Hepatic stellate cell (primary cell): ENCODE data around the gene IKZF4.
A peak's percentile ranks its signal among the peaks of the same experiment; 100 is the strongest.
"Not testable (repeated sequence)": the region's sequence is repeated elsewhere in the genome, so short reads cannot be mapped to it uniquely, and the experiment has no call there.

Experiments
- DNase-seq: peaks from one replicate; pipeline ENCODE4 v3.0.0; 2011; ENCODE audit warnings: low spot score

IKZF4 gene

DNA sequence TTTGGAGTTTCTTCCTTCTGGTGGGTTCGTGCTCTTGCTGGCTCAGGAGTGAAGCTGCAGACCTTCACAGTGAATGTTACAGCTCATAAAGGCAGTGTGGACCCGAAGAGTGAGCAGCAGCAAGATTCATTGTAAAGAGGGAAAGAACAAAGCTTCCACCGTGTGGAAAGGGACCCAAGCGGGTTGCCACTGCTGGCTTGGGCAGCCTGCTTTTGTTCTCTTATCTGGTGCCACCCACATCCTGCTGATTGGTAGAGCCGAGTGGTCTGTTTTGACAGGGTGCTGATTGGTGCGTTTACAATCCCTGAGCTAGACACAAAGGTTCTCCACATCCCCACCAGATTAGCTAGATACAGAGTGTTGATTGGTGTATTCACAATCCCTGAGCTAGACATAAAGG lies 21.3 kb upstream of the IKZF4 start:
- not testable (repeated sequence) for DNase-seq

DNA sequence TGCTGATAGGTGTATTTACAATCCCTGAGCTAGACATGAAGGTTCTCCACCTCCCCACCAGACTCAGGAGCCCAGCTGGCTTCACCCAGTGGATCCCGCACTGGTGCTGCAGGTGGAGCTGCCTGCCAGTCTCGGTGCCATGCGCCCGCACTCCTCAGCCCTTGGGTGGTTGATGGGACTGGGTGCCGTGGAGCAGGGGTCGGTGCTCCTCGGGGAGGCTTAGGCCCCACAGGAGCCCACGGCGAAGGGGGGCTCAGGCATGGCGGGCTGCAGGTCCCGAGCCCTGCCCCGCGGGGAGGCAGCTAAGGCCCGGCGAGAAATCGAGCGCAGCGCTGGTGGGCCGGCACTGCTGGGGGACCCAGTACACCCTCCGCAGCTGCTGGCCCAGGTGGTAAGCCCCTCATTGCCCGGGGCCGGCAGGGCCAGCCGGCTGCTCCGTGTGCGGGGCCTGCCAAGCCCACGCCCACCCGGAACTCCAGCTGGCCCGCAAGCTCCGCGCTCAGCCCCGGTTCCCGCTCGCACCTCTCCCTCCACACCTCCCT lies 20.8 kb upstream of the IKZF4 start:
- not testable (repeated sequence) for DNase-seq

DNA sequence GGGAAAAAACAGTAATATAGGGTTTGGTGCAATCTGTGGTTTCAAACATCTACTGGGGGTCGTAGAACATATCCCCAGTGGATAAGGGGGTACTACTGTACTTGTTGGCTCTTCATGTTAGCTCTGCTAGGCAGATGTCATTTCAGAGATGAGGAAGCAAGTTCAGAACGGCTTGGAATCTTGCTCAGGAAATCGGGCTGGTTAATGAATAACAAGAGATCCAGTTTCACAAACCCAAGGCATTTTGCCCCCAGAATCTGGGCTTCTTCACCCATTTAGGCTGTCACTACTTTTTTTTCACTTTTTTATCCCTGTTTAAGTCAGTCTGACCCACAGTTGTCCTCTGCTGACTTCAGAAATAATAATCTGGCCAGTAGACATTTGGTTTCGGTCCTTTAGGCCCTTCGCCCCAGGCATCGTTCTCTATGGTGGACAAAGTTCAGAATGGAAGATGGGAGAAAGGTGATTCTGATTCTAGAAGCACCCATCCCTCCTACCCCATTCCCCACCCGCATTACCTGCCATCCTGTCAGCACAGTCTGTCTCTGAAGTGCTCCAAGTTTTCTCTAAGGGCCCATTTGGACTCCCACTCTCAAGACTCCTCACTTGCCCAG lies 19.2 kb upstream of the IKZF4 start:
- no peak for DNase-seq

DNA sequence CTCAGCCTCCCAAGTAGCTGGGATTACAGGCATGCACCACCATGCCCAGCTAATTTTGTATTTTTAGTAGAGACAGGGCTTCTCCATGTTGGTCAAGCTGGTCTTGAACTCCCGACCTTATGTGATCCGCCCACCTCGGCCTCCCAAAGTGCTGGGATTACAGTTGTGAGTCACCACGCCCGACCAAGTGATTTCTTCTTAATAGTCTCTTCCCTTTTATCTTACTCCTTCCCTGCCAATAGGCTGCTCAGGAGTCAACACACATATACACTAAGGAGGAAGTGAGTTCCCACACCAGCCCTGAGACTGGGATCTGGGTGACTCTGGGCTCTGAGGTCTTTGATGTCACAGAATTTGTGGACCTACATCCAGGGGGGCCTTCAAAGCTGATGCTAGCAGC lies 17.5 kb upstream of the IKZF4 start:
- not testable (repeated sequence) for DNase-seq

DNA sequence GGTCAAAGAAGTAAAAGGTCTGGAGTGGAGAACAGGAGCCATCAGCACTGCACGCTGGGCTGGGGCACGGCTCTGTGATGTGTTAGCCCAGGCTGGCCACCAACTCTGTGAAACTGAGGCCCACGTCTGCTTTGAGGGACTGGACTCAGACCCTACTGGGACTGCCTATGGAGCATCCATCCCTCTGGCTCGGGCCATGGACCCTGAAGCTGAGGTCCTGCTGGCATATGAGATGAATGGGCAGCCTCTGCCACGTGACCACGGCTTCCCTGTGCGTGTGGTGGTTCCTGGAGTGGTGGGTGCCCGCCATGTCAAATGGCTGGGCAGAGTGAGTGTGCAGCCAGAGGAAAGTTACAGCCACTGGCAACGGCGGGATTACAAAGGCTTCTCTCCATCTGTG lies 16.6 kb upstream of the IKZF4 start:
- DNase-seq: no peak

DNA sequence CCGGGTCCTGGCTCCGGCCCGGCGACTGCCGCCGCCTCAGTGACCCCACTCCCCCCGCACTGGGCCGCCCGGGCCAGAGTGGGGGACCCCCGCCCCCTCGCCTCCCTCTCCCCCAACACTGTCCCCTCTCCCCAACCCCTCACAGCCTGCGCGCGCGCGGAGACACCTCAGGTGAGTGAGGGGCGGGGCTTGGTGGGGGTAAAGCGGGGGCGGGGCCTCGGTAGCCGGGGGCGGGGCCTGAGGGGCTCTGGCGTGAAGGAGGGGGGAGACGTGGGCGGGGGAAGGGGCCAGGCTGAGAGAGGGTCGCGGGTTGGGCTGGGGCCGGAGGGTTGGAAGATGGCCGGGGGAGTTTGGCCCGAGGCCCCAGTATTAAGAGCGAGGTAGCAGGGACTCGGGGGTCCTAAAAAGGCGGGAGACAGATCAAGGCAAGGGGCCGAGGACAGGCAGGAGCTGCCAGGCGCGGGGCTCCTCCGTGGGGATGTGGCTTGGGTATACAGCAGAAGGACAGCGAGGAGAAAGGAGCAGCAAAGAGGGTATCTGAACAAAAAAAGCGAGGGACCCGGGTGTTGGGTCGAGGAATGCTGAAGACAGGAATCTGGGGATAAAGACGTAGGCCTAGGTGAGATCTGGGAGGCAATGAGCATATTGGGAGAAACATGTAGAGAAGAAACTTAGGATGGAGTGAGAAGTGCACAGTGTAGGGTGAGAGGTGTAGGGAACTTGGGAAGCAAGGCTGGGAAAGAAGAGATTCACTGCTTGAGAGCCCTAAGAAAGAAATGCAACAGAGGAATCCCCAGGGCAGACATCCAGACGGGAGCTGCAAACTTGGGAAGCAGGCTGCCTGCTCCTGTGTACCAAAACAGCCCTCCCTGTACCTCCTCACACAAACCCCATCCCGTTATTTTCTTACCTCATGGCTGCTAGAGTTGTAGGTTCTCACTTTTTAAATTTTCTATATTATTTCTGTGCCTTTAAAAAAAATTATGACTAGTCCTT lies 13.0 kb upstream of the IKZF4 start:
- DNase-seq: peak; percentile 64

DNA sequence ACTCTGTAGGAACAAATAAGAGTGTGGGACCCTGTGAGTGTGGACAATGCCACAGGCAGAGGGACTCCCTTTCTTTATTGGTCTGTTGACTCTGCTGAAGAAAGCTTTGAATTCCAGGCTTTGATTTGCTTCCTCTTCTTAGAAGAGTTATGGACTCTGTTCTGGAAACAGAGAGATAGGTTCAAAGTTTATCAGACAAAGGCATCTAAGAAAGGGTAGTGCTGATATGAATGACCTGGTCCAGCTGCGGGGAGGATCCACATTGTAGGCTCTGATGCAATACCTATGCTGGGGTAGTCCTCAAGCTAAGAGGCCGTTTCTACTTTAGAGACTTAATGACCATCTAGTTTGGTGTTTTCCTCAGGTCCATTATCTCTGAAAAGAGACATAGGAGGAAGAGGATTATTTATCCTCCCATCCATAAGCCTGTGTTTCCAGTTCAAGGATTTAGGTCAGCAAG lies 10.7 kb upstream of the IKZF4 start:
- DNase-seq: no peak

DNA sequence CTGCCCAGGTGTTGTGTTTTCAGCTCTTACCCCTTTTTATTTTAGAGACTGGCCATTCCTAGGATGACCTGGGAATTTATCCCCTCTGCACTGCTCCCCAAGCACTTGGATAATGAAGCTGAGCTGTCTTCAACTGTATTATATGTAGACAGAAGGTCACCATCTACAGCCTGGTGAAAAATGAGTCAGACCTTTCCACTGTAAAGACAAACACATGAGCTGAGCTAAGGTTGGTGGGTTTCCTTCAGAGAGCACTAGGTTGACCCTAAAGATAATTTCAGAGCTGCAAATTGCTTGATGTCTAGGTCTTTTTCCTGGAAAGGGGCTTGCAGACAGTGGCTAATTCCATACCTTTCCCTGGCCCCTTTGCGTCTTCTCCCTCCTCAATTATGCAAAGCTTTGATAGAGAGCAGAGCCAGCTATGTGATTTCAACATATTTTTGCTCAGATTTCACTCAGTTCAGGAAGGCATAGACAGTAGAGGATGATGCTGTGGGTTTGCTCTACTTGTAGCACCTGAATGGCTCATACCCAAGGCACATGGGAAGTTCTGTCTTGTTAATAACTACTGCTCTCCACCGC lies 9.2 kb upstream of the IKZF4 start:
- no peak for DNase-seq

DNA sequence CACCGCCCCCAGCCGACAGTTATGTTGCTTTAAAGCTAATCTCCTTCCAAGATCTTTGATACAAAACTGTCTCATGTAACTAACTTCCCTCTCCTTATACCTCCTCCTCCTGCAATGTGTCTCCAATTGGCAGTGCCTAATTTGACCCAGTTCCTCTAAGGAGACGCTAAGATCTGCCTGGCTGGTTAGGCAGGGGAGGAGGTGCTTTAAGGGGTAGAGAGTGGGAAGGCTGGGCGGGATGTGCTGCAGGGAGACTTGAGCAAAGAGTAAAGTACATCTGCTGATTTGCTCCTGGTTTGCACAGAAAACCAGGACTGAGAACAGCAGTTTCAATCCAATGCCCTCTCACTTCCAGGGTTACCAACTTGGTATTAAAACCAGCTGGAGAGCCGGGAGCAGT lies 7.4 kb upstream of the IKZF4 start:
- DNase-seq: no peak

DNA sequence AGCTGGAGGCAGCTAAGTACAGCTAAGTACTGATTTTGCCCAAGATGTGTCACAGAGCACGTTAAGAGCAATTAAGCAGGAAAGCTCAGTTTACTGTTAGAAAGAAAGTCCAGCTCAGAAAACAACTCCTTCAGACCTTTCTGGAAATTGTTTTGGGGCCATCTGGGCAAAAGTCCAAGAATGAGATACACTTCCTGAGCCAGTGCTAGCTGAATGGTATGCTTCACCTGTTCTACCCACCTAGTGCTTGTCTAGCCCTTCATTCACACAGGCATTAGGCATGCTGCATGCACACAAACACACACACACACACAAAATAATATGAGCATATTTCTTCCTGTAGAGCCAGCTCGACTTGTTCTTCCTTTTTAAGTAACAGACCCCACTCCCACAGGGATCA lies 6.6 kb upstream of the IKZF4 start:
- no peak for DNase-seq

DNA sequence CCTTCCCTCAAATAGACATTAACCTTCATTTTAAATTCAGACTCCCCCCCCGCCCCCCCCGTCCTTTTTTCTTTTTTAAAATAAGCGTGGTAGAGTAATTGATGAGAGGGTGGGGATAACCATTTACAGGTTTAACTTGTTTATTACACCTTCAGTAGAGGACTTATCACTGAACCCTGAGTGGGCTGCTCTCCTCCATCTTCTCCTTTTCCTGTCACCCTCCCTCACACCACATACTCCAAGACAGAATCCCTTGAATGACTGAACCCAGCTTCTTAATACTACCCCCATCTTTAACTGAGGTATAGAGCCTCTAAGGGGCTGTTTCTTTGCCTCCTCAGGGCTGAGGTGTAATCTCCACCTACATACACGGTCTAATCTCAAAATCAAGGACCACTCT lies 3.7 kb upstream of the IKZF4 start:
- DNase-seq: no peak

DNA sequence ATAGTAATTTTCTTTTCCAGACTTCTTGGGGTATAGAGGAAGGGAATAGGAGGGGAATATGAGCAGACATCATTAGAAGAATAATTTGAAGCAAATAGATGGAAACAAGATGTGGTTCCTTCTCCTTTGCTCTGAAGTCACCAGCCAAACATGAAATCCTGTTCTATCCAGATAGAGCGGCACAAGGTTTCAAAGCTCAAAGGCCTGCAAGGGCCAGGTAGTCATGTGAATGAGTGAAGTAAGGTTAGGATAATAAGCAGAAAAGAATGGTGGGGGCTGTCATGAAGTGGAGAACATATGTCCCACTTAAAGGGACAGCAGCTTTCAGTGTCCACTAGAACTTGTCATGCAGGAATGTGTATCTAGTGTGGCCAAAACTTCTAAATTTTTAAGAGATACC lies 2.5 kb upstream of the IKZF4 start:
- no peak for DNase-seq

DNA sequence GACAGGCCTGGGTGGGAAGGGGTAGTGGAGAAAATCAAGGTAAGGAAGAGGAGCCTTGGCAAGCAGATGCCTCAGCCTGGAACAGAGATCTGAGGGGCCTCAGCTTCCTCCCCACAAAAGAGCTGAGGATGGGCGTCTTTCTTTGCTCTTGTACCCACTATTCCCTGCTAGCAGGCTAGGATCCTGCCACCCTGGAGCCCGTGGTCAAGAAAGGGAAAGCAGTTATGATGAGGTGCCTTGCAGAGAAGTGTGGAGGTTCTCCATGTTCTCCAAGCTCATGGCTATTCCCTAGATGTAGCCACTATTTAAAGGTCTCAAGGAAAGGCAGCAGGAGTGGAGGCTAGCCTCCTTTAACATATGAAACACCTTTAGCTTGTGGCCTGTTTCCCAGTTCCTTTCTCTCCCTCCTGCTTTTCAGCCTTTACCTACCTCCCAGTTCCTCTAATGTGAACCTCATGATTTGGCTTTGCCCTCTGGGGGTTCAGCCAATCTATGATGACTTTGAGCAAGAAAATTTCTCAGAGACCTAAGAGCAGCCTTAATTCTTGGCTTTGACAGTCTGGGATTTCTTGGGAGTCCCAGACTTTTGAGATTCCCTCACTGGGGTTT lies 1.1 kb downstream of the IKZF4 start:
- no peak for DNase-seq

DNA sequence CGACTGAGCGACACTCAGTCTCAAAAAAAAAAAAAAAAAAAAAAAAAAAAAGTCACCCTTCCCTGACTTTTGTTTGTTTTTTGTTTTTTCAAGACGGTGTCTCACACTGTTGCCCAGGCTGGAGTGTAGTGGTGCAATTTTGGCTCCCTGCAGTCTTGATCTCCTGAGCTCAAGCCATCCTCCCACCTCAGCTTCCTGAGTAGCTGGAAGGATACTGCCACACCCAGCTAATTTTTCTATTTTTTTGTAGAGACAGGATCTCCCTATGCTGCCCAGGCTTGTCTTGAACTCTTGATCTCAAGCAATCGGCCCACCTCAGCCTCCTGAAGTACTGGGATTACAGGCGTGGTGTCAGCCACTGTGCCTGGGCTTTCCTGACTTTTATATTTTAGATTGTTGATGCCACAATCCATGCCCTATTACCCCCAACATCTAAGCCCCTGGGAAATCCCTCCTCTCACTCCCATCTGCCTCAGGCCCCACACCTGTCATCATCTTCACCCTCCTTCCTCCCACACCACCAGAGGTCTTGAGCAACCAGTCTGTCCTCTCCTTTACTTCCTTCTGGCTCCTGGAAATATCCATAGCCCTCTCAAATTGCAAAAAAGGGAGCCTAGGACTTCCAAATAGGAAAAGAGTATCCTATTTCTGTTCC lies 7.8 kb downstream of the IKZF4 start:
- no peak for DNase-seq

DNA sequence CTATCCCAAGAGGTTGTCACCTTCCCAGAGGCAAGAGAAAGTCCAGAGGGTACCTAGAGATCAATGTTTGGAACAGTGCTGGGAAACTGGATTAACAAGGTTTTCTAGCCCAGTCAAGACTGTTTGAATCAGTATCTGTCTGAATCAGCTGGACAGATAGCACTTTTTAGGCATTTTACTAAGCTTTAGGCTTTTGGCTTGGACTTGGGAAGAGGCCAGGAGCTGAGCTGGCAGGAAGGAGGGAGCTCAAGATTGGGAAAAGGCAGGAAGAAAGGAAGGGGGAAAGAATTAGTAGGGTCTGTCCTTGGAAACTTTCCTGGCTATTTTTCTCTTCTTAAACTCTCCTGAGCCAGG lies 8.3 kb downstream of the IKZF4 start:
- DNase-seq: peak; percentile 40

DNA sequence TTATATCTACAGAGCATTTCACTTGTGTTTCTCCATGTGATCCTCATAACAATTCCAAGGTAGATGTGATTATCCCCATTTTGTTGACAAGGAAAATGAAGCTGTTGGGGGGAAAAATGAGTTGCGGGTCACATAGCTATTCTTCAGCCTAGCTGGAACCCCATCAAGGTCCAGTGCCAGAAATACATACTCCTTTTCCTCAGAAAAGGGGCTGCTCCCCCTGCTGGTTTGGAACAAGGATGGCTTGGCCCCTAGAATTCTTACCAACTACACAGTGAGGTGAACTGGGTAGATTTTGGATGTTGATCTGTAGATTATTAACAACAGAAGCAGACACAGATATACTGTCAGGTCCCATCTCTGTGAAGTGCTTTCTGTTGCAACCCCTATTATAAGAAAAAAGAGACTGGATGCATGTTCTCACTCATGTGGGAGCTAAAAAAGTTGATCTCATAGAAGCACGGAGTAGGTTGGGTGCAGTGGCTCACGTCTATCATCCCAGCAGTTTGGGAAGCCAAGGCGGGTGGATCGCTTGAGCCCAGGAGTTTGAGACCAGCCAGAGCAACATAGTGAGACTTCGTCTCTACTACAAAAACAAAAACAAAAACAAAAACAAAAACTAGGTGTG lies 8.9 kb downstream of the IKZF4 start:
- peak; percentile 77 for DNase-seq

DNA sequence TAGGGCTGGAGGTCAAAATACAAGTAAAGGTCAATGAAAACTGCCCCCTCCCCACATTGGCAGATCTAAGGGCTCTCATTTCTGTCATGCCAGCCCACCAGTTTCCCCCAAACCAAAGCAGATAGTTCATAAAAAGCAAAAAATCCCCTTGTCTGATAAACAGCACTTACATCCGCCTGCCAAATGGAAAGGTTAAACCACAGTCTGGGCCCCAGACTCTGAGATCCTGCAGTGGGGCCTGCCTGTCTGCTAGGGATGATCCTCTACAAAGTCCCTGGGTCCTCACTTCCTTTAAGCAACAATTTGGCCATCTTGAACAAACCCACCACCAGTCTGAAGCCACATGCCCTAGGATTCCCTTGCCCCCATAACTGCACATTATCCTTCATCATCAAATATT lies 11.1 kb downstream of the IKZF4 start:
- no peak for DNase-seq

DNA sequence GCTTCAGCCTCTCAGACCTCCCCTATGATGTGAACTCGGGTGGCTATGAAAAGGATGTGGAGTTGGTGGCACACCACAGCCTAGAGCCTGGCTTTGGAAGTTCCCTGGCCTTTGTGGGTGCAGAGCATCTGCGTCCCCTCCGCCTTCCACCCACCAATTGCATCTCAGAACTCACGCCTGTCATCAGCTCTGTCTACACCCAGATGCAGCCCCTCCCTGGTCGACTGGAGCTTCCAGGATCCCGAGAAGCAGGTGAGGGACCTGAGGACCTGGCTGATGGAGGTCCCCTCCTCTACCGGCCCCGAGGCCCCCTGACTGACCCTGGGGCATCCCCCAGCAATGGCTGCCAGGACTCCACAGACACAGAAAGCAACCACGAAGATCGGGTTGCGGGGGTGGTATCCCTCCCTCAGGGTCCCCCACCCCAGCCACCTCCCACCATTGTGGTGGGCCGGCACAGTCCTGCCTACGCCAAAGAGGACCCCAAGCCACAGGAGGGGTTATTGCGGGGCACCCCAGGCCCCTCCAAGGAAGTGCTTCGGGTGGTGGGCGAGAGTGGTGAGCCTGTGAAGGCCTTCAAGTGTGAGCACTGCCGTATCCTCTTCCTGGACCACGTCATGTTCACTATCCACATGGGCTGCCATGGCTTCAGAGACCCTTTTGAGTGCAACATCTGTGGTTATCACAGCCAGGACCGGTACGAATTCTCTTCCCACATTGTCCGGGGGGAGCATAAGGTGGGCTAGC lies 13.9 kb downstream of the IKZF4 start:
- DNase-seq: no peak

DNA sequence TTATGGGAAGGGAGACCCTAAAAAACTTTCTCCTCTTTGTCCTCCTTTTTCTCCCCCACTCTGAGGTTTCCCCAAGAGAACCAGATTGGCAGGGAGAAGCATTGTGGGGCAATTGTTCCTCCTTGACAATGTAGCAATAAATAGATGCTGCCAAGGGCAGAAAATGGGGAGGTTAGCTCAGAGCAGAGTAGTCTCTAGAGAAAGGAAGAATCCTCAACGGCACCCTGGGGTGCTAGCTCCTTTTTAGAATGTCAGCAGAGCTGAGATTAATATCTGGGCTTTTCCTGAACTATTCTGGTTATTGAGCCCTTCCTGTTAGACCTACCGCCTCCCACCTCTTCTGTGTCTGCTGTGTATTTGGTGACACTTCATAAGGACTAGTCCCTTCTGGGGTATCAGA lies 16.3 kb downstream of the IKZF4 start:
- DNase-seq: no peak

DNA sequence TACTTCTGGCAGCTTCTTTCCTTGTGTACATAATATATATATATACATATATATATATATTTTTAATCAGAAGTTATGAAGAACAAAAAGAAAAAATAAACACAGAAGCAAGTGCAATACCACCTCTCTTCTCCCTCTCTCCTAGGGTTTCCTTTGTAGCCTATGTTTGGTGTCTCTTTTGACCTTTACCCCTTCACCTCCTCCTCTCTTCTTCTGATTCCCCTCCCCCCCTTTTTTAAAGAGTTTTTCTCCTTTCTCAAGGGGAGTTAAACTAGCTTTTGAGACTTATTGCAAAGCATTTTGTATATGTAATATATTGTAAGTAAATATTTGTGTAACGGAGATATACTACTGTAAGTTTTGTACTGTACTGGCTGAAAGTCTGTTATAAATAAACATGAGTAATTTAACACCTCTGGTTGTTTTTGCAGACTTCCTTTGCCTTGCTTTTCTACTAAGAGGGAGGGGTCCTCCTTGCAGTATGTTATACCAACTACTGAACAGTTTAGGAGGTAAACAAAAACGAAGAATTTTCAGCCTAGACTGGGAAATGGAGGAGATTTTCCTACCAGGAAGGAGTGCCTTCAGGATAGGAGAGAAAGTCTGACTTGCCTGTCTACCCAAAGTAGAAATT lies 17.3 kb downstream of the IKZF4 start:
- DNase-seq: no peak
